ENCODE measurements around the gene DAP. TPM values are rescaled to one million over a fixed set of nuclear protein-coding genes. Genes with fewer than 3 reads are reported as not detected.
"Not testable (repeated sequence)": the region's sequence is repeated elsewhere in the genome, so short reads cannot be mapped to it uniquely, and the experiment has no call there.

DAP gene
- total RNA-seq, 1 experiment from 2014 or later, result 95.9 TPM

- TF ChIP-seq, protein P1, sequence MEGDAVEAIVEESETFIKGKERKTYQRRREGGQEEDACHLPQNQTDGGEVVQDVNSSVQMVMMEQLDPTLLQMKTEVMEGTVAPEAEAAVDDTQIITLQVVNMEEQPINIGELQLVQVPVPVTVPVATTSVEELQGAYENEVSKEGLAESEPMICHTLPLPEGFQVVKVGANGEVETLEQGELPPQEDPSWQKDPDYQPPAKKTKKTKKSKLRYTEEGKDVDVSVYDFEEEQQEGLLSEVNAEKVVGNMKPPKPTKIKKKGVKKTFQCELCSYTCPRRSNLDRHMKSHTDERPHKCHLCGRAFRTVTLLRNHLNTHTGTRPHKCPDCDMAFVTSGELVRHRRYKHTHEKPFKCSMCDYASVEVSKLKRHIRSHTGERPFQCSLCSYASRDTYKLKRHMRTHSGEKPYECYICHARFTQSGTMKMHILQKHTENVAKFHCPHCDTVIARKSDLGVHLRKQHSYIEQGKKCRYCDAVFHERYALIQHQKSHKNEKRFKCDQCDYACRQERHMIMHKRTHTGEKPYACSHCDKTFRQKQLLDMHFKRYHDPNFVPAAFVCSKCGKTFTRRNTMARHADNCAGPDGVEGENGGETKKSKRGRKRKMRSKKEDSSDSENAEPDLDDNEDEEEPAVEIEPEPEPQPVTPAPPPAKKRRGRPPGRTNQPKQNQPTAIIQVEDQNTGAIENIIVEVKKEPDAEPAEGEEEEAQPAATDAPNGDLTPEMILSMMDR (conservative IDR thresholded peaks at IDR 0.05; ENCODE audit: low read depth, low read length), result no peak
- TF ChIP-seq EZH2 (IDR thresholded peaks at IDR 0.05; ENCODE audit: borderline replicate concordance, low read depth, low read length, poor library complexity, severe bottlenecking), result no peak
- intact Hi-C loops (cut with micrococcal nuclease; ENCODE audit: unreplicated experiment), result no loop called here
- Histone ChIP-seq H3K27me3 (replicated peaks; ENCODE audit: insufficient read depth, low read depth, low read length, poor library complexity) (no peaks in the 10 kb centered on the region), H3K36me3 (ENCODE audit: insufficient read depth, low read length, poor library complexity, severe bottlenecking) (no peaks in the 10 kb centered on the region), H3K9me3 (ENCODE audit: low read depth, low read length, poor library complexity, severe bottlenecking) (no peaks in the 10 kb centered on the region), H3K4me3 (ENCODE audit: low read depth, low read length, poor library complexity, severe bottlenecking) (no peak overlapping the region), H3K4me1 (ENCODE audit: insufficient read depth, low read length, poor library complexity, severe bottlenecking) (peaks cover 8% of the 10 kb centered on the region), H3K27ac (ENCODE audit: low read depth, low read length, poor library complexity, severe bottlenecking) (no peak overlapping the region)
- DNase-seq (ENCODE audit: low spot score), result no peak
- no TSS peak for BruUV-seq (replicated peaks)
- CTCF ChIA-PET, result no interaction called here
- POLR2A ChIA-PET (ENCODE audit: low non-redundant PET), result no interaction called here
Observed at GRCh38 chr5:10666531-10667299, 94.3 kb downstream of the DAP start.

- ChIA-PET CTCF (no interaction called here), POLR2A (ENCODE audit: low non-redundant PET) (no interaction called here)
- no peak overlapping the region for H3K27ac ChIP-seq (ENCODE audit: low read depth, low read length, poor library complexity, severe bottlenecking)
- H3K9me3 ChIP-seq (ENCODE audit: low read depth, low read length, poor library complexity, severe bottlenecking), result no peaks in the 10 kb centered on the region
- BruUV-seq (replicated peaks), result no TSS peak
- no peak for TF ChIP-seq EZH2 (IDR thresholded peaks at IDR 0.05; ENCODE audit: borderline replicate concordance, low read depth, low read length, poor library complexity, severe bottlenecking)
- H3K27me3 ChIP-seq (replicated peaks; ENCODE audit: insufficient read depth, low read depth, low read length, poor library complexity), result no peaks in the 10 kb centered on the region
- peaks cover 1% of the 10 kb centered on the region for H3K4me1 ChIP-seq (ENCODE audit: insufficient read depth, low read length, poor library complexity, severe bottlenecking)
- H3K4me3 ChIP-seq (ENCODE audit: low read depth, low read length, poor library complexity, severe bottlenecking), result no peak overlapping the region
- no peaks in the 10 kb centered on the region for H3K36me3 ChIP-seq (ENCODE audit: insufficient read depth, low read length, poor library complexity, severe bottlenecking)
- no peak for DNase-seq (ENCODE audit: low spot score)
- intact Hi-C loops (cut with micrococcal nuclease; ENCODE audit: unreplicated experiment), result no loop called here
Observed at GRCh38 chr5:10665799-10666198, 95.2 kb downstream of the DAP start.

GRCh38 chr5:10664180-10664769 is 96.8 kb downstream of the DAP start:
- CTCF ChIA-PET; H3K36me3 ChIP-seq (ENCODE audit: insufficient read depth, low read length, poor library complexity, severe bottlenecking); BruUV-seq (replicated peaks); H3K27me3 ChIP-seq (replicated peaks; ENCODE audit: insufficient read depth, low read depth, low read length, poor library complexity); H3K4me1 ChIP-seq (ENCODE audit: insufficient read depth, low read length, poor library complexity, severe bottlenecking); H3K4me3 ChIP-seq (ENCODE audit: low read depth, low read length, poor library complexity, severe bottlenecking); intact Hi-C loops (cut with micrococcal nuclease; ENCODE audit: unreplicated experiment); H3K9me3 ChIP-seq (ENCODE audit: low read depth, low read length, poor library complexity, severe bottlenecking); POLR2A ChIA-PET (ENCODE audit: low non-redundant PET); DNase-seq (ENCODE audit: low spot score); H3K27ac ChIP-seq (ENCODE audit: low read depth, low read length, poor library complexity, severe bottlenecking): not testable (repeated sequence)

- no peak for DNase-seq (ENCODE audit: low spot score)
- no peak overlapping the region for H3K4me3 ChIP-seq (ENCODE audit: low read depth, low read length, poor library complexity, severe bottlenecking)
- no peak for TF ChIP-seq EZH2 (IDR thresholded peaks at IDR 0.05; ENCODE audit: borderline replicate concordance, low read depth, low read length, poor library complexity, severe bottlenecking)
- TF ChIP-seq, protein P1 (conservative IDR thresholded peaks at IDR 0.05; ENCODE audit: low read depth, low read length), result no peak
- ChIA-PET POLR2A (ENCODE audit: low non-redundant PET) (no interaction called here), CTCF (no interaction called here)
- no TSS peak for BruUV-seq (replicated peaks)
- no peaks in the 10 kb centered on the region for H3K36me3 ChIP-seq (ENCODE audit: insufficient read depth, low read length, poor library complexity, severe bottlenecking)
- no peaks in the 10 kb centered on the region for H3K27me3 ChIP-seq (replicated peaks; ENCODE audit: insufficient read depth, low read depth, low read length, poor library complexity)
- H3K4me1 ChIP-seq (ENCODE audit: insufficient read depth, low read length, poor library complexity, severe bottlenecking), result no peaks in the 10 kb centered on the region
- no peak overlapping the region for H3K27ac ChIP-seq (ENCODE audit: low read depth, low read length, poor library complexity, severe bottlenecking)
- H3K9me3 ChIP-seq (ENCODE audit: low read depth, low read length, poor library complexity, severe bottlenecking), result no peaks in the 10 kb centered on the region
- intact Hi-C loops (cut with micrococcal nuclease; ENCODE audit: unreplicated experiment), result no loop called here
Observed at GRCh38 chr5:10663489-10664179, 97.4 kb downstream of the DAP start.

Measured in A673 (cell line).